GM21526 (cell line): ENCODE results near the gene DLGAP4.
"Not testable (repeated sequence)": the region's sequence is repeated elsewhere in the genome, so short reads cannot be mapped to it uniquely, and the experiment has no call there.

Experiments
- ATAC-seq: cut with Tn5 transposase; IDR thresholded peaks from one replicate; pipeline ENCODE4 v1.9.1; 2021; ENCODE audit warnings: moderate library complexity; ENCODE audit not compliant: unreplicated experiment, low FRiP score

DLGAP4 gene

GRCh38 chr20:36547186-36548005, 241.3 kb downstream of the DLGAP4 start:
- no peak for ATAC-seq

- ATAC-seq: no peak
These were observed 241.8 kb downstream of the DLGAP4 start for GRCh38 chr20:36548006-36548315.

- no peak for ATAC-seq
These were observed 242.8 kb downstream of the DLGAP4 start for GRCh38 chr20:36548704-36549627.

- no peak for ATAC-seq
These were observed 243.4 kb downstream of the DLGAP4 start for GRCh38 chr20:36549628-36549941.

DNA sequence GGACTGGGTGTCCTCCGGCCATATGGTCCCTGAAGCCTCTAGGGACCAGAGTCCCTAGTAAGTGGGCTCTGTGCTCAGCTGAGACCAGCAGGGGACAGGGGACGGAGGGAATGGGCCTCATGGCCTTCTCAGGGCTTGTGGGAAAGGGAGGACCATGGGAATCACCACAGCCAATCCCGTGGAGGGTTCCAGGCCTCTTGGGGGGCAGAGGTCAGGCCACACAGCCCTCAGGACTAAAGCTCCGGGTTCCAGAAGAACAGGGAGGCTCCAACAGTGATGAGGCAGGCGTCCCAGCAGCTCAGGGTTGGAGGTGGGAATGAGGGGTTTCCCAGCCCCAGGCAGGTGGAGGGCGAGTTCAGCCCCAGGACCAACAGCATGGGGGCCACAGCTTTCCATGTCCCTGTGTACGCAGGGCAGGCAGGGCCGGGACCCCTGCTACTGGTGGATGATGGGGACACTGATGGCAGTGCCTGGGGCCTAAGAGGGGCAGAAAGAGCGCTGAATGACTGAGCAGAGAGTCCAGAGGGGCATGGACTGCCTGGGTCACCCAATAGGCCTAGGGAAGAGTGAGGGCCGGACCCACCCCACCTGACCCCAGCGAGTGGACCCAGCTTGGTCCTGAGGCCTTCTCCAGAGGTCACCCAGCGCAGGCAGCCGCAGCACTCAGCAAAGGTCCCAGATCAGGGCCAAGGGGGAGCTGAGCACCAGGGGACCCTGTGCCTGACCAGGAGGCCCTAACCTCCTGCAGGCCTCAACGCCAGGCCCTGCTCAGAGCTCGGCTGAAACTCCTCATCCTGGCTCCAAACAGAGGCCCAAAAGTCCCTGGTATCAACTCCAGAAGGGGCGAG, 244.0 kb downstream of the DLGAP4 start:
- no peak for ATAC-seq

DNA sequence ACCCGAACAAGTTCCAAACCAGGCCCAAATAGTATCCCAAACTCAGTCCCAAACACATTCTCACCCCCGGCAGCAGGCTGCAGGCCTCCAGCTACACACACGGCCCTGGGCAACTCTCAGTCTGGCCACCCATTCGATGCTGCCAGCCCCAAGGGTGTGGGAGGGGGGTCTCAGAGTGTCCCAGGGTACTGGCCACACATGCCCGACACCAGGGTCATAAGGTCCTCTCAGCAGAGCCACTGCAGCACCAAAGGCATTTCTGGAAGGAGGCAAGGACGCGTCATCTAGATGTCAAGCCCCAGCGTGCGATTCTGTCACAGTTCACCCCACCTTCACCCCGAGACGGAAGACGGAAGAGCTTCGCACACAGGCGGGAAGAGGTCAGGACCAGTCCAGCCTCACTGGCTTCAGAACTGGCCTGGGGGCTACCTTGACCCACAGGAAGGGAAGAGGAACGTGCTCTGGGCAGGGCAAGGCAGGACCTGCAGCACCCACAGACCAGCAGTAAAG, 244.7 kb downstream of the DLGAP4 start:
- ATAC-seq: no peak

DNA sequence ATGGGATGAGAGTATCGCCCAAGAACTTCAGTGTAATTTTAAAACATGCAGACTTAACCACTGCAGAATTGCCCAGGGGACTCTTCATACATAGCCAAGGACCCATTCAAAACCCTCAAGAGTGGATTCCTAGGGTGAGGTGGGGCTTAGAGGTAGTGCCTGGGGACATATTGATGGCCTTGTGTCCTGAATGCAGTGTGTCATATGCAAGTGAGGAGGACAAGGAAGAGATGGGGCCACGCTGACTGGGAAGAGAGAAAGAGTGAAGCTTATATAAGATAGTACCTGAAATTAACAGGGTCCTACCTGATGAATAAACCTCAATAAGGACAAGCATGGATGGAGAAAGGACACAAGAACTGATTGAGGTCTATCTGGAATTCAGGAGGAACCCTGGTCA, 249.1 kb downstream of the DLGAP4 start:
- ATAC-seq: no peak

DNA sequence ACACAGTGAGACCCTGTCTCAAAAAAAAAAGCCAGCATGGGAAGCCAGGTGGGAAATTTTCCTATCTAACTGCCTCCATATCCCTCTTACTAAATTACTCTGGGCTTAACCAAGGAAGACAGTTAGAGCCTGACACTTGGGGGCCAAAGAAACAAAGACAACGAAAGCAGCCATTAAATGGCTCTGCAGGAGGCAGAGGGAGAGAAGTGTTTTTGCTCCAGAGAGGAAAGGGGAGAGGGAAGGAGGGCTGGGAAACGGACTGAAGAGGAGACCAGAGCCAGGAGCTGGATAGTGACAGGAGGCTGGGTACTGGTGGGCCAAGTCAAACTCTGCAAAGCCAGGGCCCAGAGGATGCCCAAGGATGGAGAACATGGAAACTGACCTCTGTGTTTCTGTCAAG, 256.6 kb downstream of the DLGAP4 start:
- ATAC-seq: no peak

DNA sequence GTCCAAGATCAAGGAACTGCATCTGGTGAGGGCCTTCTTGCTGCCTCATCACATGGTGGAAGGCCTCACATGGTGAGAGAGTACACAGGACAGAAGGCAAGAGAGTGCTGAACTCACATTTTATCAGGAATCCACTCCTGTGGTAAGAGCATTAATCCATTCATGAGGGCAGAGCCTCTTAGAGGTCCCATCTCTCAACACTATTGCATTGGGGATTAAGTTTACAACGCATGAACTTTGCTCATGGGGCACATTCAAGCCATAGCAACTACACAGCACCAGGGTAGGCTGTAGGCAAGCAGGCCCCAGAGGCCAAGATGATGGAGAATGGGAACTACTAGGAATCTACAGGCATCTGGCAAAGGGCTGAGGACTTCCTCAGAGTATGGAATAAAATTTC, 257.2 kb downstream of the DLGAP4 start:
- no peak for ATAC-seq

DNA sequence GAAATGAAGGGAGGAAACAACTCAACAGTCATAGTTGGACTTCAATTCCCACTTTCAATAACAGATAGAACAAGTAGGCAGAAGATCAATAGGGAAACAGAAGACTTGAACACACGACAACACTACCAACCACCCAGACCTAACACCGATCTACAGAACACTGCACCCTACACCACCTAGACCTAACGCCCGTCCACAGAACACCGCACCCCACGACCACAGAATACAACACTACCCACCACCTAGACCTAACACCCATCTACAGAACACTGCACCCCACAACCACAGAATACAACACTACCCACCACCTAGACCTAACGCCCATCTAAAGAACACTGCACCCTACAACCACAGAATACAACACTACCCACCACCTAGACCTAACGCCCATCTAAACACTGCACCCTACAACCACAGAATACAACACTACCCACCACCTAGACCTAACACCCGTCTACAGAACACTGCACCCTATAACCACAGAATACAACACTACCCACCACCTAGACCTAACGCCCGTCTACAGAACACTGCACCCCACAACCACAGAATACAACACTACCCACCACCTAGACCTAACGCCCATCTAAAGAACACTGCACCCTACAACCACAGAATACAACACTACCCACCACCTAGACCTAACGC, 258.1 kb downstream of the DLGAP4 start:
- ATAC-seq: not testable (repeated sequence)

GRCh38 chr20:36564726-36565121, 258.6 kb downstream of the DLGAP4 start:
- not testable (repeated sequence) for ATAC-seq

DNA sequence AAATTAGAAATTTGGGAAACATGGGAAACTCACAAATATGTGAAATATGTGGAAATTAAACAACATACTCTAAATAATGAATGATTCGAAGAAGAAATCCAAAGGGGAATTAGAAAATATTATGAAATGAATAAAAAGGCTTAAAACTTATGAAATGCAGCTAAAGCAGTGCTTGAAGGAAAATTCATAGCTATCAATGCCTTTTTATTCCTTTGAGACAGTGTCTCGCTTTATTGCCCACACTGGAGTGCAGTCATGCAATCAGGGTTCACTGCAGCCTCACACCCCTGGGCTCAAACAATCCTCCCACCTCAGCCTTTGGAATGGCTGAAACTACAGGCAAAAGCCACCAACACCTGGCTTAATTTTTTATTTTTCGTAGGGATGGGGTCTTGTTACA, 259.4 kb downstream of the DLGAP4 start:
- ATAC-seq: no peak

- no peak for ATAC-seq
These were observed 263.8 kb downstream of the DLGAP4 start for GRCh38 chr20:36569847-36570429.

GRCh38 chr20:36571564-36572504, 265.7 kb downstream of the DLGAP4 start:
- ATAC-seq: no peak

GRCh38 chr20:36572701-36573102, 266.6 kb downstream of the DLGAP4 start:
- ATAC-seq: peak; percentile 14

DNA sequence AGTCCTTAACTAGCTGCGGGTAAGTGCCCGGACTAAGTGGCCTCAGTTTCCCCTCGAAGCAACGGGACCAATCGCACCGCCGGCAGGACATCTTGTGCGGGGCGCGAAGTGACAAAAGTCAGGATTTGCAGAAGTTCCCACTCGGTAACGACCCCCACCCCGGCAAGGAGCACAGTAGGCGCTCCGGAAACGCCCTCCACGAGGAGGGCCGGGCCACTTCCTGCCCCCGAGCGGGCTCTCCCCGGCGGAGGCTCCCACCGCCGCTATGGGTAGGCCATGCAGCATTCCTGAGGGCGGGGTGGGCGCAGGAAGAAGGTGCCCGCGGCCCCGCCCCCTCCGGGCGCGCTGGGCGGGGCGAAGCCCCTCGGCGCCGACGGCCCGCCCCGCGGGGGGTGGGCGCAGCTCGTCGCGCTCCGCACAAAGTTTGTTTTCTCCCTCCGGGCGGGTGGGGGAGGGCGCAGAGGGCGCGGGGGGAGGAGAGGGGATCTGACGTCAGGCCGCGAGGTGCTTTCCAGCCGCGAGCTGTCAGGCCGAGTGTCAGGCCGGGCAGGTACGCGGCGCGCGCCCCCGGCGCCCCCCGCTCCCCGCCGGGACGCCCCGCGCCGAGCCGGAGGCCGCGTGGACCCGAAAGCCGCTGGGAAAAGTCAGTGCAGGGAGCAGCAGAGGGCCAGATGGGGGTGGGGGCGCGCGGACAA, 267.1 kb downstream of the DLGAP4 start, which contains the start of gene TGIF2:
TSS of gene TGIF2 (plus strand) at position 495 of the 695 bp plus-strand sequence. CDS start 5,178 bp downstream, outside the sequence.
- peak; percentile 47 for ATAC-seq

DNA sequence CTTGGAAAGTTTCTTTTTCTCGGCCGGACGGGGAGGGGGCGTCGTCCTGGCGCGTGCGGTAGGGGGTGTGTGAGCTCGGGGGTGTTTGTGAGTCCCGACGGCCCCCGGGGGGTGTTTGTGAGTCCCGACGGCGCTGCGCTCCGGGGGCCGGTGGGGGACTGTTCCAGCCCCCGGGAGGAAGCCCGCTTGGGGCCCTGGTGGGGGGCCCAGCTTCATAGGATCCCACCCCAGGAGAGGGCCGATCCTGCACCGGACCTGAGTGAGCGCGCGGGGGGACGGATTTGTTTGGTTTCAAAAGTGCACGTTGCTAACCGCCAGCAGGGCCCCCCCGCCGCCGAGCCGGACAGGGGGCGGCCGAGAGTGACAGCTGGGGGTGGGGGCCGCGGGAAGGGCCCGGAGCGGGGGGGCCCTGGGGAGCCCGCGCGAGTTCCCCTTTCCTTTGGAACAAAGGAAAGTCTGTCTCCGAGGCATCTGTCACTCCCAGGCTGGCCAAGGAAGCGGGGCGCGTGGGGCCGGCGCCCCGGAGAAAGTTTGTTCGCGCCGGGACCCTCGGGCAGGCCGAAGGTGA, 267.7 kb downstream of the DLGAP4 start:
- no peak for ATAC-seq
